ENCODE results near the gene MAPK8IP3.

MAPK8IP3 gene

GRCh38 chr16:1763521-1764511 is 57.8 kb downstream of the MAPK8IP3 start:
- DNase-seq, result no peak

- no peak for DNase-seq
These were observed 59.0 kb downstream of the MAPK8IP3 start for GRCh38 chr16:1764971-1765370.

DNA sequence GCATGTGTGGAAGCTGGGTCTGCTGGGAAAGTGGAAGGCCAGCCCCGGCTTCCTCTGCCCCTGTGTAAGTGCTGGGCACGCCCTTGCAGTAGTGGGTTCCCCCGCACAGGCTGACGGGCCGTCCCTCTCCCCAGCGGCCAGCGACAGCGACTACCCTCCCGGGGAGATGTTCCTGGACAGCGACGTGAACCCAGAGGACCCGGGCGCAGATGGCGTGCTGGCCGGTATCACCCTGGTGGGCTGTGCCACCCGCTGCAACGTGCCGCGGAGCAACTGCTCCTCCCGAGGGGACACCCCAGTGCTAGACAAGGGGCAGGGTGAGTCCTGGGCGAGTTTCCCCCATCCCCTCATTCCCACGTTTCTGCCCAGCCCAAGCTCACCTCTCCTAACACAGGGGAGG is 59.8 kb downstream of the MAPK8IP3 start:
- DNase-seq, result no peak

DNA sequence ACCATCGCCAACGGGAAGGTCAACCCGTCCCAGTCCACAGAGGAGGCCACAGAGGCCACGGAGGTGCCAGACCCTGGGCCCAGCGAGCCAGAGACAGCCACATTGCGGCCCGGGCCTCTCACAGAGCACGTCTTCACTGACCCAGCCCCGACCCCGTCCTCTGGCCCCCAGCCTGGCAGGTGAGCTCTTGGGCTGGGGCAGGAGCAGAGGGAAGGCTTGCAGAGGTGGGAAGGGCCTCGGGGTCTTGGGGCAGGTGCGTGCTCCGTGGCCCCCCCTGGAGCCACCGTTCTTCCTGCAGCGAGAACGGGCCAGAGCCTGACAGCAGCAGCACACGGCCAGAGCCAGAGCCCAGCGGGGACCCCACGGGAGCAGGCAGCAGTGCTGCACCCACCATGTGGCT is 60.2 kb downstream of the MAPK8IP3 start:
- no peak for DNase-seq

DNA sequence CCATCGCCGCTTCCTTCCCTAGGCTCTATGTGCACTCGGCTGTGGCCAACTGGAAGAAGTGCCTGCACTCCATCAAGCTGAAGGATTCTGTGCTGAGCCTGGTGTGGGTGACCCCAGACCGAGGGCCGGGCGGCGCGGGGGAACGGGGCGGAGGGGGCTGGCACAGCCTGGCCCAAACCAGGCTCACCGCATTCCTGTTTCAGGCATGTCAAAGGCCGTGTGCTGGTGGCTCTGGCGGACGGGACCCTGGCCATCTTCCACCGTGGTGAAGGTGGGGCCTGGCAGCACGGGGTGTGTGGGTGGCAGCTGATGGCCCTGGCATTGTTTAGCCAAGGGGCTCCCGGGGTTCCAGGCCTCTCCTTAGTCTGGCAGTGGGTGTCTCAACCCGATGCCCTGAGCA is 60.7 kb downstream of the MAPK8IP3 start:
- DNase-seq, result no peak

DNA sequence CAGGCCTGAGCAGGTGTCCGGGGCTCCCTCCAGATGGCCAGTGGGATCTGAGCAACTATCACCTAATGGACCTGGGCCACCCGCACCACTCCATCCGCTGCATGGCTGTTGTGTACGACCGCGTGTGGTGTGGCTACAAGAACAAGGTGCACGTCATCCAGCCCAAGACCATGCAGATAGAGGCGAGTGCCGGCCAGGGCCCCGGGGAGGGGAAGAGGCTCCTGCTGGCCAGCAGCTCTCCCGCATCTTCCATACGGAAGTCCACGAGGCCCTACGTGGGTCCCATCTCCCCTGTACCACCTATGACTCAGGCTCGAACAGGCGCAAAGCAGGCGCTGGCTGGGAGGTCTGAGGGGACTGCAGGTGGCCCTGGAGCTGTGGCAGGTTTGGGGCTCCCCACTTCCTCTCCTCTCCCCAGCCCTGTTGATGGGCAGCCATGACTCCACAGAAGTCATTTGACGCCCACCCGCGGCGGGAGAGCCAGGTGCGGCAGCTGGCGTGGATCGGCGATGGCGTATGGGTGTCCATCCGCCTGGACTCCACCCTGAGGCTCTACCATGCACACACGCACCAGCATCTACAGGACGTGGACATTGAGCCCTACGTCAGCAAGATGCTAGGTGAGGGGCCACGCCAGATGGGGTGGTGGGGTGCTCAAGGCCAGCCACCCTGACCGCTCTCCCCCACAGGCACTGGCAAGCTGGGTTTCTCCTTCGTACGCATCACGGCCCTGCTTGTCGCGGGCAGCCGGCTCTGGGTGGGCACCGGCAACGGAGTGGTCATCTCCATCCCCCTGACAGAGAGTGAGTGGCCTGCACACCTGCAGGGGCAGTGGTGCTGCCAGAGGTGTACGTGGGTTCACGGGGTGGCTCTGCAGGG is 61.4 kb downstream of the MAPK8IP3 start:
- no peak for DNase-seq

DNA sequence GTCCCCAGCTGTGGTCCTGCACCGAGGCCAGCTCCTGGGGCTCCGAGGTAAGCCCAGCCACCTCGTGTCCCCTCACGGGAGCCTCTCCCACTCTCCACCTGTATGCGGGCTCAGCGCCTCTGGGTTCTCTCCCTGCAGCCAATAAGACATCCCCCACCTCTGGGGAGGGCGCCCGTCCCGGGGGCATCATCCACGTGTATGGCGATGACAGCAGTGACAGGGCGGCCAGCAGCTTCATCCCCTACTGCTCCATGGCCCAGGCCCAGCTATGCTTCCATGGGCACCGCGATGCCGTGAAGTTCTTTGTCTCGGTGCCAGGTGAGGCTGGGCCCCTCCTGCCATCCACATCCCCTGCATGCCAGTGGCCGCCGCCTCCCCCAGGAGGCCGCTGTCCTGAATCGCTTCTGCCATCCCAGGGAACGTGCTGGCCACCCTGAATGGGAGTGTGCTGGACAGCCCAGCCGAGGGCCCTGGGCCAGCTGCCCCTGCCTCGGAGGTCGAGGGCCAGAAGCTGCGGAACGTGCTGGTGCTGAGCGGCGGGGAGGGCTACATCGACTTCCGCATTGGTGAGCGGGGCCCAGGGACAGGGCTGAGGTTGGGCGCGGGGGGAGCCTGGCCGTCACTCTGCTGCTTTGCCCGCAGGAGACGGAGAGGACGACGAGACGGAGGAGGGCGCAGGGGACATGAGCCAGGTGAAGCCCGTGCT is 62.2 kb downstream of the MAPK8IP3 start:
- DNase-seq, result no peak

DNA sequence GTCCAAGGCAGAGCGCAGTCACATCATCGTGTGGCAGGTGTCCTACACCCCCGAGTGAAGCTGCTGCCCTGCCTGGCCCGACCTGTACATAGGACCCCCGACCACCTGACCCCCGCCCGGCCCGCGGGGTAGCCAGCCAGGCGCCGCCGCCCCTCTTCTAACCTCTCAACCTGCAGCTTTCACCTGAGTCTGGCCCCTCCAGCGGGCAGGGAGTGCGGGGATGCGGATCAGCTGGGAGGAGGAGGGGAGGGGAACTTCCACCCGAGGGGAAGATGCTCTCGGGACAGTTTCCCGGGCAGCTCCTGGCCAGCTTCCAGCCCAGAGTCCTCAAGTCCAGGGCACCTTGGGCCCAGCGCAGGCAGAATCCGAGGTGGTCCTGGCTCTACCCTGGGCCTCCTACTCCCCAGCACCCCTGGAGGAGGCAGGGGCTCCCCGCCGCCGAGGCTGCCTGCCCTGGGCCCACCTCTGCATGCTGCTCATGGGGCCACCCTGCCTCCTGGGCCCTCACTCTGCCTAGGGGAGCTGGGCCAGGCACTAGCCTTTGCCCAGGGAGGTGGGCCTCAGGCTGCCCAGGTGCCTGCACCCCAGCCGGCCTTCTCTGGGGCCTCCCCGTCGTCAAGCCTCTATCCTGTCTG is 62.9 kb downstream of the MAPK8IP3 start:
- DNase-seq, result no peak

GRCh38 chr16:1769402-1770300 is 63.7 kb downstream of the MAPK8IP3 start:
- DNase-seq, result no peak

DNA sequence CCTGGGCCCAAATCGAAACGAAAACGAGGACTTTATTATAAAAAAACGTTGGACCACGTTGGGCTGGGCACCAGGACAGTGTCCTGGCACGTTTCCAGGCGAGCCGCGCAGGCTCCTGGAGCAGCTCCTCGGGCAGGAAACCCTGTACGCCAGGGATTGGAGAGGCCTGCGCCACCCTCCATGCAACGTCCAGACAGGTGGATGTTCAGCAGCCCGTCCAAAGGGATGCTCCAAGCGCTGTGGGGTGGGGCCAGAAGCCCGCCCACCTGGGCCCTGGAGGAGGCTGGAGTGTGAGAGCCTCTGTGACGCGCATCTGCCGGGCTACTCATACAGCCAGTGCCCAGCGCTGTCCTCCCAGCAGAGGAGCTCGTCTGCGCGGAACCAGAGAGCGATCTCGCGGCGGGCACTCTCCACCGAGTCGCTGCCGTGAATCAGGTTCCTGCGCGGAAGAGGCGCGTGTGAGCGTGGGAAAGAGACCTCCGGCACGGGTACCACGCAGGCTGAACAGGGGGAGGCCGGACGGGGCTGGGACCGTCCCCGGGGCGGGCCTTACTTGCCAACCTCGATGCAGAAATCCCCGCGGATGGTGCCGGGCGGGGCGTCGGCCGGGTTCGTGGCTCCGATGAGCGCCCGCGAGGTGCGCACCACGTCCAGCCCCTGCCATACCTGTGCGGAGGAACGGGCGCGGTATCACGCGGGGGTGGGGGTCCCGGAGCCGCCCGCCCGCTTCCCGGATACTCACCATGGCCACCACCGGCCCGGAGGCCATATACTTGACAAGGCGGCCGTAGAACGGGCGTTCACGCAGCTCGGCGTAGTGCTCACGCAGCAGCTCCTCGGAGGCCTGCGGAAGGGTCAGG is 64.6 kb downstream of the MAPK8IP3 start:
- DNase-seq, result peak; percentile 55

- DNase-seq, result no peak
These were observed 65.3 kb downstream of the MAPK8IP3 start, which contains the start of gene NME3 for GRCh38 chr16:1771188-1771863. NME3 (minus strand) TSS chr16:1771543; CDS start chr16:1771534, 9 bp downstream.

DNA sequence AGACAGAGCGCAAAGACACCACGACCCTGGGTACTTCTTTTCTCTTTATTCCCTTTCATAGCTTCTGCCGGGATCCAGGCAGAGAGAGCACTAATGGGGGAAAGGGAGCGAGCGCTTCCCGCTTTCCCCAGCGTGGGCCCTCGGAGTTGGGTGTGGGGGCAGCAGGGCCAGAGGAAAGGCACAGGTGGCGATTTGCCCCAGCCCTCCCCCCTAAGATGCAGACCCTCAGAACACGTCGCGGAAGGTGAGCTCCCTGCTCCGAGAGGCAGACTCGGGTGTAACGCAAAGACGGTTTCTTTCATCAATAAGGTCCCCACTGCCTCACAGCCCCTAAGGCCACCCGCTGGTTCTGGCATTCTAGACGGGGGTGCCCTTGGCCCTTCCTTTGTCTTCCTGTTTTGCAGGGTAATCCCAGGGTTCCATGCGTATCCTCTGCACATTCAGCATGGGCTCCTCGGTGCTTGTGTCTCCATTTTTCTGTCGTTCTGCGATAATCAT is 65.9 kb downstream of the MAPK8IP3 start:
- DNase-seq, result no peak

- no peak for DNase-seq
These were observed 66.4 kb downstream of the MAPK8IP3 start, which contains the start of gene EME2 for GRCh38 chr16:1772362-1772907. EME2 (plus strand) TSS chr16:1772810; CDS start chr16:1773228, 418 bp downstream.

GRCh38 chr16:1772908-1773702 is 67.1 kb downstream of the MAPK8IP3 start, which contains the start of gene MRPS34:
MRPS34 (minus strand) TSS chr16:1773134; CDS start chr16:1773119, 15 bp downstream.
- peak; percentile 53 for DNase-seq

- no peak for DNase-seq
These were observed 67.9 kb downstream of the MAPK8IP3 start for GRCh38 chr16:1773703-1774447.

DNA sequence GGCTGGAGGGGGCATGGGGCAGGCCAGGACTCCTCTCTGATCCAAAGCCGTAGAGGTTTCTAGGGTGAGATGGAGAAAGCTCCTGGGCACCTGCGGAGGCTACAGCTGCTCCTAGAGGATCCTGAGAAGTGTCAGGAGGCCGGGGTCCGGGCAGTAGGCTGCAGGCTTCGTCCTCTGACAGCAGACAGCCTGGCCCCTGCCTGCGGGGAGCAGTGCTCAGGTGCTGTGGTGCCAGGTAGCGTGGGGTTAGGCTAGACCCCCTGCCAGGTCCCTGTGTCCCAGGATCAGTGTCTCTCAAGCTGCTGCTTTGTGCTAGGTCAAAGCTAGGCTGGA is 68.4 kb downstream of the MAPK8IP3 start:
- no peak for DNase-seq

Data from NCI-H1105 (cell line).